ENCODE measurements around the gene KIF20B. TPM values are rescaled to one million over a fixed set of nuclear protein-coding genes. Genes with fewer than 3 reads are reported as not detected.

KIF20B gene
- total RNA-seq, 2 donors from 2014 or later = 0.99 to 2.1 TPM

DNA sequence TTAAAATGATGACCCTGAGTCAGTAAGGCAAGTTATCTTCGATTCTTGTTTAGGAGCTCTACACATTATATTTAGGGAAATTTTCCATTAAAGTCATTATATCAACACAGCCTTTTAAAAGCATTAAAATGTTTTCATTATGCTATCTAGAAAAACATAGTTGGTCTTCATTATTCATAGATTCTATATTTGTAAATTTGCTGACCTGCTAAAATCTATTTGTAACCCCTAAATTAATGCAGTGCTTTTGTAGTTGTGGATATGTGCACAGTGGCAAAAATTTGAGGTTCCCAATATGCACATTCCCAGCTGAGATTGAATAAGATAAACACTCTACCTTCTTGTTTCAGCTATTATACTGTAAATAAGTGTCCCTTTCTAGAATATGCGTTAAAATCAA is 81.1 kb downstream of the KIF20B start:
- no peak for ATAC-seq
- H3K27ac ChIP-seq = no peak overlapping the region
- no peaks in the 10 kb centered on the region for H3K9me3 ChIP-seq
- no peak overlapping the region for H3K4me3 ChIP-seq
- H3K27me3 ChIP-seq = no peaks in the 10 kb centered on the region
- DNase-seq = no peak
- intact Hi-C loops (cut with DNase I) = no loop called here
- no peaks in the 10 kb centered on the region for H3K36me3 ChIP-seq (replicated peaks in 1 of 2; ENCODE audit: insufficient read depth in 1 of 2, low read depth in 2 of 2)
- H3K4me1 ChIP-seq = no peaks in the 10 kb centered on the region
- 93 to 97% methylated on average over 2 of the region's 2 CpGs for WGBS, 2 donors
- TF ChIP-seq POLR2A (IDR thresholded peaks at IDR 0.05) = no peak
- TF ChIP-seq, protein P1, sequence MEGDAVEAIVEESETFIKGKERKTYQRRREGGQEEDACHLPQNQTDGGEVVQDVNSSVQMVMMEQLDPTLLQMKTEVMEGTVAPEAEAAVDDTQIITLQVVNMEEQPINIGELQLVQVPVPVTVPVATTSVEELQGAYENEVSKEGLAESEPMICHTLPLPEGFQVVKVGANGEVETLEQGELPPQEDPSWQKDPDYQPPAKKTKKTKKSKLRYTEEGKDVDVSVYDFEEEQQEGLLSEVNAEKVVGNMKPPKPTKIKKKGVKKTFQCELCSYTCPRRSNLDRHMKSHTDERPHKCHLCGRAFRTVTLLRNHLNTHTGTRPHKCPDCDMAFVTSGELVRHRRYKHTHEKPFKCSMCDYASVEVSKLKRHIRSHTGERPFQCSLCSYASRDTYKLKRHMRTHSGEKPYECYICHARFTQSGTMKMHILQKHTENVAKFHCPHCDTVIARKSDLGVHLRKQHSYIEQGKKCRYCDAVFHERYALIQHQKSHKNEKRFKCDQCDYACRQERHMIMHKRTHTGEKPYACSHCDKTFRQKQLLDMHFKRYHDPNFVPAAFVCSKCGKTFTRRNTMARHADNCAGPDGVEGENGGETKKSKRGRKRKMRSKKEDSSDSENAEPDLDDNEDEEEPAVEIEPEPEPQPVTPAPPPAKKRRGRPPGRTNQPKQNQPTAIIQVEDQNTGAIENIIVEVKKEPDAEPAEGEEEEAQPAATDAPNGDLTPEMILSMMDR (IDR thresholded peaks at IDR 0.05) = no peak

DNA sequence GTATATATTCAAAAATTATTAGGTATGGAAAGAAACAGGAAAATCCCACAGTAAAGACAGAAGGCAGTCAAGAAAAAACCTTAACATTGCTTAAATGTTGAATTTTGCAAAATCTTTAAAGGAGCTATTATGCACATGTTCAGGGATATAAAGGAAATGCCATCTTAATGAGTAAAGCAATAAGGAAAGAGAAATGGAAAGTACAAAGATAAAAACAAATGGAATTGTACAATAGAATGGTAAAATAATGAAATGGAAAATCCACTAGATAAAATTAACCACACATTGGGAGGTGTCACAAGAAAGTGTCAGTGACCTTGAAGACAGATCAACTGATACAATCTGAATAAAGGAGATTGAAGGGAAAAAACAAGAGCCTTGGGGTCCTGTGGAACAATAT is 82.0 kb downstream of the KIF20B start:
- Histone ChIP-seq H3K27me3 (no peaks in the 10 kb centered on the region), H3K9me3 (no peaks in the 10 kb centered on the region), H3K27ac (no peak overlapping the region), H3K4me3 (no peak overlapping the region), H3K36me3 (replicated peaks in 1 of 2; ENCODE audit: insufficient read depth in 1 of 2, low read depth in 2 of 2) (no peaks in the 10 kb centered on the region), H3K4me1 (no peaks in the 10 kb centered on the region)
- ATAC-seq (no peak), DNase-seq (no peak)
- TF ChIP-seq, protein P1 (IDR thresholded peaks at IDR 0.05) = no peak
- TF ChIP-seq POLR2A (IDR thresholded peaks at IDR 0.05) = no peak
- intact Hi-C loops (cut with DNase I) = no loop called here

DNA sequence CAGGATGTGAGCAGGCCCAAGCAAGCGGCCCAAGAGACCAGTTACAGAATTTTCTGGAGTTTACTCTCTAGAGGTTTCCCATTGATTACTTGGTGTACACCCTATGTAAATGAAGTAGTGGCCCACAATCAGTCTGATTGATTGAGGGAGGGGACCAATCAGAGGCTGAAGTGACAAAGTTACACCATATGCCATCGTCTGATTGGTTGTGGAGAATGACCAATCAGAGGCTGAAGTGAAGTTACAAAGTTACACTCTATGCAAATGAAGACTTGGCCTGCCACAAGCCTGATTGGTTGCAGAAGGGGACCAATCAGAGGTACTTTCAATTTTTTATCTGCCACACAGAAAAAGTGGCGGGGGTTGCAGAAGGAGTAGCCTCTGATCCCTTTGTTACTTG is 83.7 kb downstream of the KIF20B start:
- WGBS, 2 donors = 95 to 99% methylated on average over 3 of the region's 3 CpGs
- Histone ChIP-seq H3K4me3 (no peak overlapping the region), H3K27me3 (no peaks in the 10 kb centered on the region), H3K36me3 (replicated peaks in 1 of 2; ENCODE audit: insufficient read depth in 1 of 2, low read depth in 2 of 2) (no peaks in the 10 kb centered on the region), H3K4me1 (no peaks in the 10 kb centered on the region), H3K27ac (no peak overlapping the region), H3K9me3 (no peaks in the 10 kb centered on the region)
- TF ChIP-seq, protein P1 (IDR thresholded peaks at IDR 0.05) = no peak
- no peak for TF ChIP-seq POLR2A (IDR thresholded peaks at IDR 0.05)
- intact Hi-C loops (cut with DNase I) = no loop called here
- ATAC-seq = no peak
- no peak for DNase-seq

DNA sequence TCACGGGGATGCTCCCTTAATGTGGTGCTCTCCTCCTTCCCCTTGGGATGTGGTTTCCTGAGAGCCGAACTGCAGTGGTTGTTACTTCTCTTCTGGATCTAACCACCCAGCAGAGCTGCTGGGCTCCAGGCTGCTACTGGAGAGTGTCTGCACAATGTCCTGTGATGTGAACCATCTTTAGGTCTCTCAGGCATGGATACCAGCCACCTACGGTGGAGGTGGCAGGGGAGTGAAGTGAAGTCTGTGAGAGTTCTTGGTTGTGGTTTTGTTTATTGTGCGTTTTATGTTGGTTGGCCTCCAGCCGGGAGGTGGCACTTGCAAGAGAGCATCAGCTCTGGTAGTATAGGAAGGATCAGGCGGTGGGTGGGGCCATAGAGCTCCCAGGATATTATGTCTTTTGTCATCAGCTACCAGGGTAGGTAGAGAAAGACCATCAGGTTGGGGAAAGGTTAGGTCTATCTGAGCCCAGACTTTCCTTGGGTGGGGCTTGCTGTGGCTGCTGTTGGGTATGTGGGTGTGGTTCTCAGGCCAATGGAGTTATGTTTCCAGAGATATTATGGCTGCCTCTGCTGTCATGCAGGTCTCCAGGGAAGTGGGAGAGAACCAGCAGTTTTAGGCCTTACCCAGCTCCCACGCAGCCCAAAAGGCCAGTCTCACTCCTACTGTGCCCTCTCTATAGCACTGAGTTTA is 87.9 kb downstream of the KIF20B start:
- DNase-seq = no peak
- WGBS, 2 donors = 76 to 85% methylated on average over 7 of the region's 7 CpGs

More for the DNA sequence above, 87.9 kb downstream of the KIF20B start:
- intact Hi-C loops (cut with DNase I) = no loop called here
- Histone ChIP-seq H3K27ac (no peak overlapping the region), H3K4me1 (no peaks in the 10 kb centered on the region), H3K4me3 (no peak overlapping the region), H3K27me3 (no peaks in the 10 kb centered on the region), H3K9me3 (no peaks in the 10 kb centered on the region), H3K36me3 (replicated peaks in 1 of 2; ENCODE audit: insufficient read depth in 1 of 2, low read depth in 2 of 2) (no peaks in the 10 kb centered on the region)
- no peak for ATAC-seq
- TF ChIP-seq POLR2A (IDR thresholded peaks at IDR 0.05) = no peak
- TF ChIP-seq, protein P1 (IDR thresholded peaks at IDR 0.05) = no peak
